Amniotic epithelial cell (primary cell): ENCODE results near the gene RBFOX2.
"Not testable (repeated sequence)": the region's sequence is repeated elsewhere in the genome, so short reads cannot be mapped to it uniquely, and the experiment has no call there.

Experiments used
- DNase-seq: peaks from one replicate; pipeline ENCODE4 v3.0.0-alpha.2; 2010; ENCODE audit warnings: low read depth

The RBFOX2 gene

DNA sequence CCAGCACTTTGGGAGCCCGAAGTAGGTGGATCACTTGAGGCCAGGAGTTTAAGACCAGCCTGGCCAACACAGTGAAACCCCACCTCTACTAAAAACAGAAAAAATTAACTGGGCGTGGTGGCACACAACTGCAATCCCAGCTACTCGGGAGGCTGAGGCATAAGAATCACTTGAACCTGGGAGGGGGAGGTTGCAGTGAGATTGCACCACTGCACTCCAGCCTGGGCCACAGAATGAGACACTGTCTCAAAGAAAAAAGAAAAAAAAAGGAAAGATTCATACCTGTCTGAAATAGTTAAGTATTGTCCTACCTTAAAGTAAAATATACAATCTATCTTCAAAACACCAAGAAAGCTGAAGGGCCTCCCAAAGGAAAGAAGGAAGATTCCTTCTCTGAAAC lies 20.1 kb downstream of the RBFOX2 start:
- no peak for DNase-seq

DNA sequence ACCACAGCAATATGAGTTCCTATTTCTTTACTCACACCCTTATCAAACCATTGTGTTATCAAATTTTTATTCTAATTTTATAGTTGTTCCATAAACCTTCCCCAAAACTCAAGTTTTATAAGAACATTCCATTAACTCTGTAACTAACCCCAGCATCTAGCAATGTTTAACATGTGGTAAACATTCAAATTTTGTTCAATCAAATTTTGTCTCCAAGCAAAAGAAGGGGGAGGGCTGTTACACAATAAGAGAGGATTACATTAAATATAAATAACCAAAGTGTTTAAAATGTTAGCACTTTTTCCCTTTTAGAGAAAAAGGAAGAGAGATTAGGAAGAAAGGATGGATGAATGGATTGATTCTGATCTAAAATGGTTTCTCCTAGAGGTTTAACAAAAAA lies 20.5 kb downstream of the RBFOX2 start:
- DNase-seq, result no peak

DNA sequence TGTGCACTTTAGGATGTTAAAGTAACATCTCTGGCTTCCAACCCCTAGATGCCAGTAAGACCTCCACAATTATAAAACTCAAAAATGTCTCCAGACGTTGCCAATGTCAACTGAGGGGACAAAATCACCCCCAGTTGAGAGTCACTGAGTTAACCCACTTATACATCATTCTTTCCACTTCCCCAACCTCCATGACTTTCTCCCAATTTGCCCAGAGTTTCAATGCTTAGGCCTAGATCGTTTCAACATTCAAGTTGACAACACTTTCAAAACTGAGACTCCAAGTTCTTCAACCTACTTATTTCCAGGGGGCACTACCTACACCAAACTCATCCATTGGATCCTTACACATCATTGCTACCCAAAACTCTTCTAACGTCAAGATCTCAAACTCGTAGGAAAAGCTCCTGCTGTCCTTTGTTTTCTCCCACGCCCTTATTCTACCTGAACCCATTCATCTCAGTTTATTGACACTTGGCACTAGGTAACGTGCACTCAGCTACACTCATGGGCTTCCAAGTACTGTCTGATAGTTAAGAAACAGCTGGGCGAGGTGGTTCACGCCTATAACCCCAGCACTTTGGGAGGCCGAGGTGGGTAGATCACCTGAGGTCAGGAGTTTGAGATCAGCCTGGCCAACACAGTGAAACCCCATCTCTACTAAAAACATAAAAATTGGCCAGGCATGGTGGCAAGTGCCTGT lies 24.5 kb downstream of the RBFOX2 start:
- no peak for DNase-seq

GRCh38 chr22:36002718-36003260 lies 25.8 kb downstream of the RBFOX2 start:
- DNase-seq, result no peak

DNA sequence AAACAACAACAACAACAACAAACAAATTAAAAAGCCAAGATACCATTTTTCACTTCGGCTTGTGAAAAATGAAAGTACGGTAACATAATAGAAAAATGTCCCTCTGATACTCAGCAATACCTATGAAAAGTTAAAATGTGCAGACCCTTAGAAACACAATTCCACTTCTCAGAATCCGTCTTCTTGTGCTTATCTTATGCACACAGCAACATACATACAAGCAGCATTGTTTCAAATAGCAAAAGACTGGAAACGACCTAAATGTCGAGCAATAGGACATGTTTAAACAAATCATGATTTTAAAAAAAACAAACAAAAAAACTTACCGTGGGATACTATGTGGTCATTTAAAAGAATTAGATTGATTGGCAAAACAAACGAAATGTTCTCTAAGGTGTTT lies 26.5 kb downstream of the RBFOX2 start:
- DNase-seq, result no peak

DNA sequence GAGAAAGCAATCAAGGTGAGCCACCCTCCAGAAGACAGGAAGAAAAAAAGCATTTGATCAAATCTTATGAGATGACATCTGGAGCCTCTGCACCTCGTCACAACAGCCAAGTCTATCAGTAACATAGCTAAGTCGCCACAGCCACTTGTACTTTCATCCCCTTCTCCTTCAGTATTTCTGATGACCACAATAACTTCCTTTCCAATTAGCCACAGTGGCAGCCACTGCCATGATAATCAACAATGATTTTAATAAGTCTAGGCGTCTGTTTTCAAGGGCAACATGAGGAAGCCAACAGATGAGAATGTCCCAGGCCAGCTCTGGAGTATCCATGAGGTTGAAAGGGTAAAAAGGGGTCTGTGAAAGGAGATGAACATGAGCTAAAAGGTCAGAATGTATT lies 29.9 kb downstream of the RBFOX2 start:
- DNase-seq, result no peak

GRCh38 chr22:35997438-35997837 lies 31.2 kb downstream of the RBFOX2 start:
- peak; percentile 77 for DNase-seq

DNA sequence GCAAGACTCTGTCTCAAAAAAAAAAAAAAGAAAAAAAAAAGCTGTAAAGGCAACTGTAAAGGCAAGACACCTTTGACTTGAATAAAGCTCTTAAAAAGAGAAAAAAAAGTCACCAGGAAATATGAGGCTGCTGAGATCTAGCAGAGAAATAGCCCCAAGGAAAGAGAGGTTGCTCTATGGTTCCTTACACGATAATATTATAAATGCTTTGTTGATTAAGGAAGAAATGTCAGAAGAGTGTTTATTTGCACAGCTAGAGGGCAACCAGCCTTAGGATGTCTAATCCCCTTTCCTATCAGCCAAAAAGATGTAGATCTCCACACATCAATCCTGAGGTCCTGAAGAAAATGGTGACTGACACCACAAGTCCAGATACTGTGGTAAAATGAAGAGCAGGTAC lies 32.0 kb downstream of the RBFOX2 start:
- no peak for DNase-seq

DNA sequence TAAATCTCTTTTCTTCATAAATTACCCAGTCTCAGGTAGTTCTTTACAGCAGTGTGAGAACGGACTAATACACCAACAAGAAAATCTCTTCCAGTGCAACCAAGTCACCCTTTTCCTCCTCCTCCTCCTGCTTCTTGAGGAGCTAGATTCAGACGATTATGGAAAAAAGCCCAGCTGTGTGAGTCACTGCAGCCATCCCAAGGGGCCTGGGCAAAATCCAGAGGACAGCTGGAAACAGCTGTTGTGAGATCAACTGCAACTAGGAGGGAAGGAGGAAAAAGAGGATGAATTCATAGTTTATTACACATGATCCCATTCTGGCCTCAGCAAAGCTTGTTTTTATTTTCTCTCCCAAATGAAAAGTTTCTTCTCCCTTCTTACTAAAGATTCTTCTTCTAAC lies 32.9 kb downstream of the RBFOX2 start:
- DNase-seq, result peak; percentile 95

DNA sequence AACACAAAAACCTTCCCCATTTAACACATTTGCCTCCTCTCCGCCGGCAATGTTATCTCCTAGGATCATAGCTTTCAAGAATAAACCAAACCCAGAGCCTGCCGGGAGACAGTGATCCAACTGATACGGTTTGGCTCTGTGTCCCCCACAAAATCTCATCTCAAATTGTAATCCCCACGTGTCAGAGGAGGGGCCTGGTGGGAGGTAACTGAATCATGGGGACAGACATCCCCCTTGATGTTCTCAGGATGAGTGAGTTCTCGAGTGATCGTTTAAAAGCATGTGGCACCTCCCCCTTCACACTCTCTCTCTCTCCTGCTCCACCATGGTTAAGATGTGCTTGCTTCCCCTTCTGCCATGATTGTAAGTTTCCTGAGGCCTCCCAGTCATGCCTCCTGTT lies 33.3 kb downstream of the RBFOX2 start:
- peak; percentile 51 for DNase-seq

DNA sequence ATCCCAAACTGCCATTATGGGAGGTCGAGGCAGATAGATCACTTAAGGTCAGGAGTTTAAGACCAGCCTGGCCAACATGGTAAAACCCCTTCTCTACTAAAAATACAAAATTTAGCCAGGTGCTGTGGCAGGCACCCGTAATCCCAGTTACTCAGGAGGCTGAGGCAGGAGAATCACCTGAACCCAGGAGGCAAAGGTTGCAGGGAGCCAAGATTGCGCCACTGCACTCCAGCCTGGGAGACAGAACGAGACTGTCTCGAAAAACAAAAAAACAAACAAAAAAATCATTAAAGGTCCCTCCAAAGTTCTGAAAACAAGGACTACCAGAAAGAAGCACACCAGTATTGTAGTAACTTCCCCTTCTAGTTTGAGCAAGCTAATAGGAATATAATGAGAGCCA lies 34.9 kb downstream of the RBFOX2 start:
- not testable (repeated sequence) for DNase-seq

GRCh38 chr22:35993048-35993714 lies 35.4 kb downstream of the RBFOX2 start:
- DNase-seq, result no peak

- DNase-seq, result no peak
These were observed 37.5 kb downstream of the RBFOX2 start for GRCh38 chr22:35991168-35991567.

GRCh38 chr22:35988030-35988429 lies 40.6 kb downstream of the RBFOX2 start:
- no peak for DNase-seq

- DNase-seq, result peak; percentile 46
These were observed 41.1 kb downstream of the RBFOX2 start for GRCh38 chr22:35987487-35987886.

DNA sequence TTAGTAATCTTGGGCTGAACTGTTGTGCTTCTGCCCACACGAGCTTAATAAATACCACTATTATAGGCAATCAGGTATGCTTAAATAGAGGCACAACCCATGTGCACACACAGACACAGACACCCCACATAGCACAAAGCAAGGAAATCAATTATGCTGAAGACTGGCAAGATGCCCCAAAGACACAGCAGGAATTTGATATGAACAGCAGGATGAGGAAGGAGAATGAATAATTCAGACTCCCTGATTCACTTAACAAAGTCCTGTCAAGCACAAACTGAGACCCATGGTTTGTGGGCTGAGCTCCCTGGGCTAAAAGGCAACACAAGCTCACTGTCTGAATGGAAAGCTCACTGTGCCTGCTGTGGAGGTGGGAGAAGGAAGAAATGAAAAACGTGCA lies 42.5 kb downstream of the RBFOX2 start:
- peak; percentile 32 for DNase-seq

GRCh38 chr22:35985371-35985770 lies 43.3 kb downstream of the RBFOX2 start:
- no peak for DNase-seq

GRCh38 chr22:35984183-35985175 lies 44.1 kb downstream of the RBFOX2 start:
- DNase-seq, result no peak

- no peak for DNase-seq
These were observed 46.7 kb downstream of the RBFOX2 start for GRCh38 chr22:35981900-35982299.

DNA sequence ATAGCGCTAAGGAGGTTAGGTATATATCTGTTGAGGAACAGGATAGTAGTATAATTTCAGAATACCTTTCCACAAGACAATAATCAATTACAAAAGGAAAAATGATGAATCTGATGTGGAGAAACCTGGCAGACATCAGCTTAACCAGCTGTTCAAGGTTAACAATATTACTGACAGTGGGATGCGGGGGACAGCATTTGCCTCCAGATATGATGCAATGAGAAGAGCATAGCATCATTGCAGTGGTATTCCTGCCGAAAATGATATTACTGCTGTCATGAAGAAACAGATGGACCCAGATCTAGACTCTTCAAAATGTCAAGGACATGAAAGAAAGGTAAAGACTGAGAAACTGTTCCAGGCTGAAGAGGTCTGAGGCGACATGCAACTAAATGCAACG lies 49.7 kb downstream of the RBFOX2 start:
- DNase-seq, result no peak

- DNase-seq, result no peak
These were observed 50.4 kb downstream of the RBFOX2 start for GRCh38 chr22:35978201-35978600.

- DNase-seq, result no peak
These were observed 51.5 kb downstream of the RBFOX2 start for GRCh38 chr22:35977136-35977535.
